Omental fat pad (tissue), 4 donors: Measurements from ENCODE around the gene VPS11. TPM values are rescaled to one million over a fixed set of nuclear protein-coding genes. Genes with fewer than 3 reads are reported as not detected.

Experiments
- ATAC-seq: fragments of 150-250 bp; one replicate; pipeline ENCODE4 v1.9.1; 2016; ENCODE audit warnings: mild to moderate bottlenecking, moderate library complexity; ENCODE audit not compliant: low FRiP score
- DNase-seq: peaks from one replicate; pipeline ENCODE4 v3.0.0-alpha.2; 2019; ENCODE audit warnings: low spot score
- total RNA-seq, 4 donors: library from RNA; depleted of rRNA; stranded (reverse); fragments of >200 nt; gene quantifications; one replicate each; pipeline ENCODE4 v1.1.0, GENCODE V29; 2016
- TF ChIP-seq, protein P1 (sequence below), 3 donors: fragments of 450-650 bp; IDR thresholded peaks; one replicate each; pipeline ENCODE4 v1.5.1; 2016 to 2017; ENCODE audit warnings: antibody characterized with exemption in 3 of 3, mild to moderate bottlenecking in 3 of 3, moderate library complexity in 2 of 3

The VPS11 gene
- 10 to 100 TPM; 31.5 to 39.2 (median 32.7) TPM for total RNA-seq

DNA sequence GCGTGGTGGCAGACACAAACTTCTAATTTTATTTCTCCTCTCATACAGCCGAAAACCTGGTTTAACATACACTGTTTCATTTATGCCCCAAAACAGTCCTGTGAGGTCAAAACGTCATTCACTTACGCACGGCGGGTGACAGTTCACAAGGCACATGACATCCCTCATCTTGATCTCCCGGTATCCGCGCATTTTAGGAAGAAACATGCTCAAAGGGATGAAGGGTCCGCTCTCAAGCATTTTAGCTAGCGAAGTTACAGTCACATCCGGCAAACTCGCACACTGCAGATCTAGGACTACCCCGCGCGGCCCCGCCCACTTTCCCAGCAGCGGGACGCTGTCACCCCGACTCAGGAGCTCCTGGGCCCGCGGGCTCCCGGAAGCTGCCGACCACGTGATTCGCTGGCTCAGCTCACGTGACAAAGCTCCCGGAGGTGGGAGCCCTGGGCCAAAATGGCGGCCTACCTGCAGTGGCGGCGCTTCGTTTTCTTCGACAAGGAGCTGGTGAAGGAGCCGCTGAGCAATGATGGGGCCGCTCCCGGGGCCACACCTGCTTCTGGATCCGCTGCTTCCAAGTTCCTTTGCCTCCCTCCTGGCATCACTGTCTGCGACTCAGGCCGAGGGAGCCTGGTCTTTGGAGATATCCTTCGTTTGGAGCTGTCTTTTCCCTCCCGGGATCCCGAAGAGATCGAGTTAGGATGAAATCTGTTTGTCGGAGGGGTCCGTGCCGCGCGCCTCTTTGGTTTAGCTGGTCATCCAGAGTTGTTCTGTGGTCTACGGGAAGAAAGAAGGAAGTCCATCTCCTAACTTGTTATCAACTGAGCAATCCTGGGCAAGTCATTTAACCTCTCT, at the start of gene VPS11:
Gene VPS11, plus strand, starts transcription at position 448 of the 852 bp plus-strand sequence. Its CDS starts 6 bp downstream, at position 454.
- peak; percentile 97 for ATAC-seq
- TF ChIP-seq, protein P1, sequence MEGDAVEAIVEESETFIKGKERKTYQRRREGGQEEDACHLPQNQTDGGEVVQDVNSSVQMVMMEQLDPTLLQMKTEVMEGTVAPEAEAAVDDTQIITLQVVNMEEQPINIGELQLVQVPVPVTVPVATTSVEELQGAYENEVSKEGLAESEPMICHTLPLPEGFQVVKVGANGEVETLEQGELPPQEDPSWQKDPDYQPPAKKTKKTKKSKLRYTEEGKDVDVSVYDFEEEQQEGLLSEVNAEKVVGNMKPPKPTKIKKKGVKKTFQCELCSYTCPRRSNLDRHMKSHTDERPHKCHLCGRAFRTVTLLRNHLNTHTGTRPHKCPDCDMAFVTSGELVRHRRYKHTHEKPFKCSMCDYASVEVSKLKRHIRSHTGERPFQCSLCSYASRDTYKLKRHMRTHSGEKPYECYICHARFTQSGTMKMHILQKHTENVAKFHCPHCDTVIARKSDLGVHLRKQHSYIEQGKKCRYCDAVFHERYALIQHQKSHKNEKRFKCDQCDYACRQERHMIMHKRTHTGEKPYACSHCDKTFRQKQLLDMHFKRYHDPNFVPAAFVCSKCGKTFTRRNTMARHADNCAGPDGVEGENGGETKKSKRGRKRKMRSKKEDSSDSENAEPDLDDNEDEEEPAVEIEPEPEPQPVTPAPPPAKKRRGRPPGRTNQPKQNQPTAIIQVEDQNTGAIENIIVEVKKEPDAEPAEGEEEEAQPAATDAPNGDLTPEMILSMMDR (IDR thresholded peaks at IDR 0.05) = no peak

DNA sequence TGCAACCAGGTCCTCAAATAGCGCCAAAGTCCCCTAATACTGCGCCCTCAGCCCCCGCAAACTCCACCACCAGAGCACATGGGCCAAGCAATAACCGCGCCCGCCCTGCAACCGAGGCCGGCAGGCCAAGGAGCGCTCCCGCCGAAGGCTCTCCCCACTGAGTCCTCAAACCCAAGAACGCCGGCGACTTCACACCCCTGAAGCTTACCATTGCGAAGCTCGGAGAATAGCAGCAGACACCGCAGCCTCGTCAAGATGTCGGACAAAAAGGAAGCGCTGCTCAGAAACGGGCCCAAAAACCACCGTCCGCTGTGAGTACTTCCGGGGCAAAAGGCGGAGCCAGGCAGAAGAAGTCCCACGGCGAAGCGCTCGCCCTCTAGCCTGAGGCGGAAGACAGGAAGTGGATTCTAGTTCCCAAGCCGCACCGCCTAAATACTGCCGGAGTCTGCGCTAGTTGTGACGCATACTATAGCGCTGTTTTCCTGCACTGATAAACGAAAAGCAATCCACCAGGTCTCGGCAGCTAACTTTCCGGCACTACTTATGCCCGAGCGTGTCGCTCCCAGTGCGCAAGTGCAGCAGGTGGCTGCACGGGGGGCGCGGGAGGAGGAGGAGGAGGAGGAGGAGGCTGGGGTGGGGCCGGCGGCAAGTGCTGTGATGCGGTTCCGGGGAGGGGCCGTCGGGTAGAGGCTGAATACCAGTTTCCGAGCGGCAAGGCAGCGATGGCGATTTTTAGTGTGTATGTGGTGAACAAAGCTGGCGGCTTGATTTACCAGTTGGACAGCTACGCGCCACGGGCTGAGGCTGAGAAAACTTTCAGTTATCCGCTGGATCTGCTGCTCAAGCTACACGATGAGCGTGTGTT, 49.3 kb upstream of the VPS11 start, which contains the start of the genes RPS25 and TRAPPC4:
Gene RPS25, minus strand, starts transcription at position 270 of the 865 bp plus-strand sequence. Its CDS starts 59 bp downstream, at position 211.
Gene TRAPPC4, plus strand, starts transcription at position 693 of the 865 bp plus-strand sequence. Its CDS starts 30 bp downstream, at position 723.
- TF ChIP-seq, protein P1 (IDR thresholded peaks at IDR 0.05) = no peak
- peak; percentile 95 for ATAC-seq
- DNase-seq = peak; percentile 87

More for the DNA sequence above, at the start of gene VPS11:
- DNase-seq = peak; percentile 91

DNA sequence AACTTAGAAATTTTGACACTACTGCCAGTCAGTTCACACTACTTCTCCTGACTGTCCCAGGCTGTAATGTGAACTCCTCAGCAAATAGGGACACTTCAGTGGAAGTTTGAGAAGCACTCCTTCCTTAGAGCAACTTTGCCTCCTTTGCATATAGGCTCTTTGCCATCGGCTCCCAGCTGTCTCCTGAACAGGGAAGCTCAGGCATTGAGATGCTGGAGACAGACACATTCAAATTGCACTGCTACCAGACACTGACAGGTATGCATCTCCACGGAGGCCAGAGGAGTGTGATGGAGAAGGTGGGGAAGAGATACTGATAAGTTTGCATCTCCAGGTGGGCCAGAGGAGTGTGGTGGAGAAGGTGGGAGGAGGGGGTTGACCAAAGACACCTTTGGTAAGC, 47.6 kb upstream of the VPS11 start:
- TF ChIP-seq, protein P1 (IDR thresholded peaks at IDR 0.05) = no peak
- ATAC-seq (no peak), DNase-seq (no peak)

DNA sequence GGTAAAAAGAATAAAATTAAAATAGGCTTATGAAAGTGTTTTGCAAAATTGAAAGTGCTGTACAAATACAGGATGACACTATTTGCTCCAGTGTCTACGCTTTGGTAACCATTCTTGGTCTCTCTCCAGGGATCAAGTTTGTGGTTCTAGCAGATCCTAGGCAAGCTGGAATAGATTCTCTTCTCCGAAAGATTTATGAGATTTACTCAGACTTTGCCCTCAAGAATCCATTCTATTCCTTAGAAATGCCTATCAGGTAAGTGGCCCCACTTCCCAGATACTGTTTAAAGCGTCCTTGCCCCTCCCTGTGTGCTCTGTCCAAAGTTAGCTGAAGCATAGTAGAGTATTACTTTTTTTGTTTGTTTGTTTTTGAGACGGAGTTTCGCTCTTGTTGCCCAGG, 46.0 kb upstream of the VPS11 start:
- ATAC-seq (no peak), DNase-seq (no peak)

DNA sequence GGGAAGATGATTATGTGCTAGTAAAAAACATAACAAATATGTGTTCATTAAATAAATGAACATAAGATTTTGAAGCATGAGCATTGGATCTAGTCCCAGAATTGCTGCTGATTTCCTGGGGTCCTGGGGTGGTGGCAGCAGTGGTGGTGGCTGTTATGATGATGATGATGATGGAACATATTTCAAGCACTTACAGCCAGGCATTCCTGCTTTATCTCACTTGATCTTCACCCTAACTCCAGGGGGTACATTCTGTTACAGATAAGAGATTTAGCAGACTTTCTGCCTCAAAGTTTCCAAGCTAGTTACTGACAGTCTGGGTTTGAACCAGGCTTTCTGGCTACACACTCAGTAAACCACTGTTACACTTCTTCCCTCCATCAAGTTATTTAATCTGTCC, 43.9 kb upstream of the VPS11 start:
- no peak for DNase-seq
- no peak for ATAC-seq

More for the DNA sequence above, 46.0 kb upstream of the VPS11 start:
- TF ChIP-seq, protein P1 (IDR thresholded peaks at IDR 0.05) = no peak

DNA sequence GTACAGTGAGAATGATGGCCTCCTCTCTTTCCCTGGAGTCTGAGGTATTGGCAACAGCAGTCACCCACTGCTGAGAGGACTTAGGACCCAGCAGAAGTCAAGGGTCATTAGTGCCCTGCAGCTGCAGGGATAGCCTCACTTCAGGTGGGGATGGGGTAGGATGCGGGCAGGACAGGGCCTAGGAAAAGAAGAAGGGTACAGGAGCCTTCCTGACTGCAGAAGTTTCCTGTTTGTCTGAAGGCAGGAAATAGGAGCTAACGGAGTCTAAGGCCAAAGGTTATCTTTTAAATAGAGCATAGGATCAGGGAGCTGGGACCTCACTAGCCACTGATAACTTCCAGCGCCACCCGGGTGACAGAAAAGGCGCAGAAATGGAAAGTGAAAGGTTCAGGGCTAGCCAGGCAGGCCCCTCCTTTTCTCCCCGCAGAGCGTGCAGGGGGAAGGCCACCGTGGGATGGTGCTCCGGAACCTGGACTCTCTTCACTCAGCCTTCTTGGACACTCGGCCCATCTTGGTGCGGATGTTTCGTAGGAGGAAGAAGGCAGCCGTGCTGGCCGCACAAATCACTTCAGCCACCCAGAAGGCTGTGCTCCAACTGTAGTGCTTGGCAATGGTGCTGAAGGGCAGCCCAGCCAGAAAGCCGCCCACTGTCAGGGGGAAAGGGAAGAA, 43.1 kb upstream of the VPS11 start:
- no peak for ATAC-seq
- DNase-seq = no peak
- TF ChIP-seq, protein P1 (IDR thresholded peaks at IDR 0.05) = no peak

More for the DNA sequence above, 43.9 kb upstream of the VPS11 start:
- TF ChIP-seq, protein P1 (IDR thresholded peaks at IDR 0.05) = no peak
